K562 (cell line): Measurements from ENCODE around the gene IPO7. TPM values are rescaled to one million over a fixed set of nuclear protein-coding genes. Genes with fewer than 3 reads are reported as not detected.

ENCODE experiments used
- ATAC-seq: fragments of 200-7000 bp; cut with Tn5 transposase; 3 replicates; pipeline ENCODE4 v1.9.1; 2020; ENCODE audit warnings: moderate library complexity
- BruUV-seq: library from RNA; stranded (reverse); fragments of 400-500 nt; replicated peaks from 2 replicates; lab custom pipeline; 2021; lab: Mats Ljungman, UMichigan
- CTCF ChIA-PET: fragments of 300-600 bp; formaldehyde crosslinking; extraction: SDS; loops from one replicate; lab custom pipeline; 2021; ENCODE audit warnings: low intra/inter-chr PET ratio; lab: Yijun Ruan, JAX
- POLR2A ChIA-PET: fragments of 300-600, 350-650 bp; sonication (Branson Sonifier 250); formaldehyde crosslinking; extraction: SDS; loops from one replicate; lab custom pipeline; 2021; ENCODE audit warnings: antibody characterized with exemption, inconsistent platforms; lab: Yijun Ruan, JAX
- DNase-seq, 4 experiments: peaks; one replicate each; pipeline versions ENCODE4 v3.0.0 to v3.0.0-alpha.2; 2011 to 2018; ENCODE audit warnings: low spot score in 3 of 4, mixed read lengths in 3 of 4; ENCODE audit errors: extremely low read depth in 1 of 4
- FAIRE-seq: peaks from 2 replicates; lab custom pipeline; 2011; peaks lifted over from hg19 to GRCh38; lab: Jason Lieb, UNC
- H2AFZ ChIP-seq: 2 replicates; pipeline ENCODE4 v1.6.0; 2011; ENCODE audit warnings: low read depth, low read length, control low read depth, inconsistent platforms
- H3K27ac ChIP-seq: fragments of 200-600 bp; 3 replicates; pipeline ENCODE4 v1.8.0; 2011; ENCODE audit warnings: low read depth, mild to moderate bottlenecking, control low read depth, inconsistent platforms, low read length, moderate library complexity, mixed read lengths; ENCODE audit errors: extremely low read depth
- H3K27me3 ChIP-seq, 2 experiments: fragments of 300-600 bp in 1 of 2; 2 replicates in 1 of 2; 3 replicates in 1 of 2; pipeline versions ENCODE4 v1.6.0 to v1.8.0; 2011; ENCODE audit warnings: inconsistent platforms in 2 of 2, low read length in 2 of 2, mild to moderate bottlenecking in 1 of 2, mixed read lengths in 1 of 2, moderate library complexity in 1 of 2; ENCODE audit not compliant: control insufficient read depth in 2 of 2, insufficient read depth in 2 of 2
- H3K36me3 ChIP-seq: fragments of 300-600 bp; 3 replicates; pipeline ENCODE4 v1.8.0; 2011; ENCODE audit warnings: mild to moderate bottlenecking, low read length, inconsistent platforms; ENCODE audit not compliant: control insufficient read depth, insufficient read depth
- H3K4me1 ChIP-seq, 2 experiments: fragments of 200-600 bp in 1 of 2; replicated peaks in 1 of 2; 2 replicates in 1 of 2; 3 replicates in 1 of 2; pipeline versions ENCODE4 v1.5.1 to v1.8.0; 2011; ENCODE audit warnings: inconsistent platforms in 2 of 2, low read length in 2 of 2, mild to moderate bottlenecking in 1 of 2, mixed read lengths in 1 of 2, moderate library complexity in 1 of 2; ENCODE audit not compliant: control insufficient read depth in 2 of 2, insufficient read depth in 2 of 2
- H3K4me2 ChIP-seq: 2 replicates; pipeline ENCODE4 v1.6.1; 2011; ENCODE audit warnings: low read length, control low read depth, inconsistent platforms, mixed read lengths; ENCODE audit not compliant: insufficient read depth
- H3K4me3 ChIP-seq: fragments of 200-600 bp; sonication (generic), shearing (Covaris generic); 2 replicates; pipeline ENCODE4 v1.5.1; 2016; ENCODE audit warnings: control low read depth, inconsistent platforms
- H3K79me2 ChIP-seq: fragments of 200-600 bp; 3 replicates; pipeline ENCODE4 v1.8.0; 2011; ENCODE audit warnings: low read length, inconsistent platforms; ENCODE audit not compliant: control insufficient read depth, insufficient read depth
- H3K9ac ChIP-seq, 2 experiments: 2 replicates each; pipeline versions ENCODE4 v1.6.0 to v1.6.1; 2011; ENCODE audit warnings: low read depth in 2 of 2, low read length in 2 of 2, control low read depth in 1 of 2, inconsistent platforms in 1 of 2, mild to moderate bottlenecking in 1 of 2, mixed read lengths in 1 of 2; ENCODE audit not compliant: insufficient read depth in 1 of 2
- H3K9me1 ChIP-seq: one replicate; pipeline ENCODE4 v1.6.0; 2011; ENCODE audit warnings: inconsistent platforms, mild to moderate bottlenecking, low read length, moderate library complexity; ENCODE audit not compliant: control insufficient read depth, insufficient read depth
- H3K9me3 ChIP-seq: replicated peaks from 2 replicates; pipeline ENCODE4 v1.5.1; 2011; ENCODE audit warnings: low read depth, low read length, inconsistent platforms; ENCODE audit not compliant: control insufficient read depth, insufficient read depth
- H4K20me1 ChIP-seq: replicated peaks from 2 replicates; pipeline ENCODE4 v1.6.1; 2011; ENCODE audit warnings: low read length, inconsistent platforms, mixed read lengths; ENCODE audit not compliant: control insufficient read depth, insufficient read depth
- ATF3 ChIP-seq, 2 experiments: fragments of 450-650 bp in 1 of 2; sonication (generic) in 1 of 2; formaldehyde crosslinking in 1 of 2; IDR thresholded peaks in 1 of 2; conservative IDR thresholded peaks in 1 of 2; 2 replicates each; pipeline versions ENCODE4 v1.6.1 to v1.8.1; 2016 to 2023; ENCODE audit warnings: mild to moderate bottlenecking in 2 of 2, moderate library complexity in 2 of 2, inconsistent platforms in 1 of 2, missing genetic modification reagents in 1 of 2
- CBX5 ChIP-seq: IDR thresholded peaks from 2 replicates; pipeline ENCODE4 v1.6.1; 2014; ENCODE audit warnings: low read depth, borderline replicate concordance
- CC2D1A ChIP-seq: fragments of 450-650 bp; IDR thresholded peaks from 2 replicates; pipeline ENCODE4 v1.6.1; 2017; ENCODE audit warnings: mild to moderate bottlenecking
- CEBPG ChIP-seq, 3 experiments: fragments of 200-800 bp in 1 of 3; sonication (Bioruptor generic) in 1 of 3; sonication (generic) in 1 of 3; formaldehyde crosslinking in 1 of 3; IDR thresholded peaks in 2 of 3; conservative IDR thresholded peaks in 1 of 3; 2 replicates each; pipeline versions ENCODE4 v1.6.1 to v1.8.0; 2016 to 2022; ENCODE audit warnings: missing compliant biosample characterization in 2 of 3, missing genetic modification characterization in 2 of 3, mild to moderate bottlenecking in 1 of 3, missing genetic modification reagents in 1 of 3
- HMBOX1 ChIP-seq: sonication (generic); IDR thresholded peaks from 2 replicates; pipeline ENCODE4 v1.6.1; 2016
- NR1H2 ChIP-seq: sonication (generic); formaldehyde crosslinking; IDR thresholded peaks from 2 replicates; pipeline ENCODE4 v1.4.0; 2020; ENCODE audit warnings: mild to moderate bottlenecking, missing genetic modification reagents
- SMC3 ChIP-seq: conservative IDR thresholded peaks from 2 replicates; pipeline ENCODE4 v1.6.1; 2011; ENCODE audit warnings: low read depth, low read length, improper control_type of control experiment; ENCODE audit not compliant: insufficient read depth
- TEAD1 ChIP-seq, 2 experiments: fragments of 450-650 bp in 1 of 2; sonication (generic) in 1 of 2; formaldehyde crosslinking; IDR thresholded peaks; 2 replicates each; pipeline versions ENCODE4 v1.4.0 to v1.8.0; 2020 to 2022; ENCODE audit warnings: mild to moderate bottlenecking in 2 of 2, missing genetic modification reagents in 1 of 2
- ZNF124 ChIP-seq: sonication (generic); formaldehyde crosslinking; IDR thresholded peaks from 2 replicates; pipeline ENCODE4 v1.8.1; 2022; ENCODE audit warnings: missing genetic modification reagents
- ZNF395 ChIP-seq: fragments of 200-800 bp; sonication (Bioruptor generic); IDR thresholded peaks from 2 replicates; pipeline ENCODE4 v1.6.1; 2017; ENCODE audit warnings: missing genetic modification characterization, missing compliant biosample characterization
- WGBS: fragments of 100-300 bp; shearing (Covaris generic); methylation state at CpG from one replicate; pipeline ENCODE4 v1.1.6; 2016; ENCODE audit warnings: low coverage, mixed read lengths; ENCODE audit not compliant: insufficient coverage; ENCODE audit errors: missing lambda C conversion rate; 5-methylcytosine and 5-hydroxymethylcytosine counted together
- in situ Hi-C: fragments of 300-500 bp; cut with MboI; formaldehyde crosslinking; loops from 4 replicates; pipeline ENCODE4 v1.15.0; 2018; ENCODE audit warnings: inconsistent platforms, mixed read lengths
- intact Hi-C: fragments of 100-400 bp; cut with micrococcal nuclease; formaldehyde crosslinking; loops from 2 replicates; pipeline ENCODE4 v1.14.2; 2022
- polyA plus RNA-seq, 8 experiments: library from polyadenylated mRNA; depleted of rRNA in 4 of 8; stranded (reverse) in 5 of 8; unstranded in 3 of 8; fragments of >200 nt; fragmentation: Nextera tagmentation in 2 of 8; fragmentation: Illumina TruSeq in 1 of 8; extraction: Ambion mirVana in 2 of 8; extraction: Trizol in 1 of 8; gene quantifications; 2 replicates each; pipeline versions ENCODE4 v1.2.1 to v1.2.3, GENCODE V29; 2011 to 2014; ENCODE audit warnings: inconsistent platforms in 1 of 8, missing spikeins in 1 of 8
- total RNA-seq, 7 experiments: library from RNA; depleted of rRNA in 6 of 7; stranded (reverse); fragments of >200 nt in 6 of 7; fragmentation: Illumina TruSeq in 2 of 7; extraction: Trizol in 2 of 7; gene quantifications; 2 replicates each; pipeline versions ENCODE4 v1.2.1 to v1.2.3, GENCODE V29; 2011 to 2021; ENCODE audit warnings: low replicate concordance in 1 of 7
- TF ChIP-seq, protein P1 (sequence below): sonication (generic); formaldehyde crosslinking; IDR thresholded peaks from 2 replicates; pipeline ENCODE4 v1.4.0; 2020; ENCODE audit warnings: mild to moderate bottlenecking, missing genetic modification reagents

The IPO7 gene
- total and polyA plus RNA-seq, 9 of the 15 experiments (the other 6 are each of a cell fraction or from before 2014, with no cell fraction given), result 23.6 to 138 (median 110) TPM

DNA sequence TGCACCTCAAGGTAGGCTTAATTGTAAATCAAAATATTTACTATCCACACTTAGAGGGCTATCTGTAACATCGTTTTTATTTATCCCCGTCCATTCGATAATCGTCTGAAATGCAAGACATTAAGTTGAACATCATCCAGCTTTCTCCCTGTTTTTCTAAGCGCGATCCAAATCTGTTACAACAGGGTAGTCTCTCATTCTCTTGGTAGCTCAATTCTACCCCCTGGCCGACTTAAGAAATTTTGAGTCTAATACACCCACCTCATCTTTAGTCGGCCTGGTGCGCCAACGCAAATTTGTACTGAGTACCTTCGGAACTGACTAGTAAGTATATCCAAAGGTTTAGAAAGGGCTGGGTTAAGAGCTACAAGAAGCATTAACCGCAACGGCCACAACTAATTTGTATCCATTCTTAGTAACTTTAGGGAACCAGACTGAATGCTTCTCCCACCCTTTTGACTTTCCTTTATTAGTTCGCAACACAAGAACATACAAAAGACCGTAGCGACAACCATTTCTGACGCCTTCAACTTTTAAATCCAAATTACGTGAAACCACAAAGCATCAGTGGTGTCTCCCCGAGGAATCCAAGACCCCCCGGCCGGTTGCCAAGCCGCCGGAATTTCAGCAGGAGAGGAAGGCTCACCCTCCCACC lies 75.3 kb downstream of the IPO7 start:
- H3K9me3 ChIP-seq, result no peaks in the 10 kb centered on the region
- ChIA-PET CTCF (interaction anchor here (0.7 kb wide), 1 partner anchor 64 kb away, joined by 3 read pairs; no protein-coding TSS in a partner anchor), POLR2A (interaction anchor here (0.6 to 4.6 kb wide), 47 partner anchors 10 to 395 kb away, joined by 3 to 45 read pairs (median 5); partner anchors contain the start of genes DENND5A, IPO7, TMEM41B and WEE1)
- under 1% methylated on average over 23 of the region's 23 CpGs for WGBS
- peak overlapping the region; percentile 70 for H2AFZ ChIP-seq
- H3K9ac ChIP-seq, result peak overlapping the region; percentile 96 to 100
- in situ Hi-C loops (no loop called here), intact Hi-C loops (loop anchor here (5.0 to 10.0 kb wide), 2 partner anchors 115 to 153 kb away; partner anchors contain the start of gene WEE1)
- H3K4me2 ChIP-seq, result peak overlapping the region; percentile 92
- 0 out of 3 replicates have a peak, but pooled peaks cover 2% of the 10 kb centered on the region for H3K36me3 ChIP-seq
- H4K20me1 ChIP-seq, result no peaks in the 10 kb centered on the region
- DNase-seq (peak in 1 of 4 experiments; percentile 61), FAIRE-seq (peak; percentile 37), ATAC-seq (peak; percentile 5; the same call in 1 of the 3 replicates)
- TSS peak; percentile 91 for BruUV-seq
- peaks cover 52% of the 10 kb centered on the region for H3K79me2 ChIP-seq
- no peaks in the 10 kb centered on the region for H3K27me3 ChIP-seq
- H3K4me3 ChIP-seq, result peak overlapping the region; percentile 80
- H3K4me1 ChIP-seq, result peaks cover 13 to 15% of the 10 kb centered on the region in 2 experiments; a peak in 4 of 5 replicates
- no peaks in the 10 kb centered on the region for H3K9me1 ChIP-seq
- H3K27ac ChIP-seq, result peak overlapping the region; percentile 99
- TF ChIP-seq ZNF124, result no peak
- TF ChIP-seq, protein P1, sequence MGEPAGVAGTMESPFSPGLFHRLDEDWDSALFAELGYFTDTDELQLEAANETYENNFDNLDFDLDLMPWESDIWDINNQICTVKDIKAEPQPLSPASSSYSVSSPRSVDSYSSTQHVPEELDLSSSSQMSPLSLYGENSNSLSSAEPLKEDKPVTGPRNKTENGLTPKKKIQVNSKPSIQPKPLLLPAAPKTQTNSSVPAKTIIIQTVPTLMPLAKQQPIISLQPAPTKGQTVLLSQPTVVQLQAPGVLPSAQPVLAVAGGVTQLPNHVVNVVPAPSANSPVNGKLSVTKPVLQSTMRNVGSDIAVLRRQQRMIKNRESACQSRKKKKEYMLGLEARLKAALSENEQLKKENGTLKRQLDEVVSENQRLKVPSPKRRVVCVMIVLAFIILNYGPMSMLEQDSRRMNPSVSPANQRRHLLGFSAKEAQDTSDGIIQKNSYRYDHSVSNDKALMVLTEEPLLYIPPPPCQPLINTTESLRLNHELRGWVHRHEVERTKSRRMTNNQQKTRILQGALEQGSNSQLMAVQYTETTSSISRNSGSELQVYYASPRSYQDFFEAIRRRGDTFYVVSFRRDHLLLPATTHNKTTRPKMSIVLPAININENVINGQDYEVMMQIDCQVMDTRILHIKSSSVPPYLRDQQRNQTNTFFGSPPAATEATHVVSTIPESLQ, result peak; percentile 71; the same call in 1 of the 2 replicates
- no peak for TF ChIP-seq CEBPG (CRISPR knock-in tag; IDR thresholded peaks at IDR 0.05)
- no peak for TF ChIP-seq CEBPG (tag; conservative IDR thresholded peaks at IDR 0.05 in 1 of 2, IDR thresholded peaks at IDR 0.05 in 1 of 2)
- TF ChIP-seq CC2D1A, result no peak
- TF ChIP-seq CBX5, result no peak
- TF ChIP-seq HMBOX1, result peak; percentile 88
- 0 out of 4 replicates have a peak, but pooled peaks of 1 of the 2 experiments have one; percentile 3 for TF ChIP-seq TEAD1 (CRISPR knock-in tag; IDR thresholded peaks at IDR 0.05)
- 0 out of 2 replicates have a peak, but pooled peaks have one; percentile 43 for TF ChIP-seq ZNF395
- TF ChIP-seq ATF3 (IDR thresholded peaks at IDR 0.05), result no peak
- 0 out of 2 replicates have a peak, but pooled peaks have one; percentile 8 for TF ChIP-seq ATF3 (CRISPR knock-in tag; conservative IDR thresholded peaks at IDR 0.05)
- TF ChIP-seq NR1H2 (CRISPR knock-in tag), result 0 out of 2 replicates have a peak, but pooled peaks have one; percentile 49
- TF ChIP-seq SMC3, result 0 out of 2 replicates have a peak, but pooled peaks have one; percentile 18
